DND-41 (cell line): ENCODE measurements around the gene ZNF398.

Experiments used
- ATAC-seq: fragments of 200-7000 bp; cut with Tn5 transposase; 3 replicates; pipeline ENCODE4 v1.9.1; 2021; ENCODE audit warnings: low read depth; ENCODE audit not compliant: insufficient read depth
- DNase-seq: peaks from one replicate; pipeline ENCODE4 v3.0.0-alpha.2; 2020
- H2AFZ ChIP-seq: 2 replicates; pipeline ENCODE4 v1.6.0; 2012; ENCODE audit warnings: low read depth, low read length
- H3K27ac ChIP-seq: 2 replicates; pipeline ENCODE4 v1.5.1; 2012; ENCODE audit warnings: low read length, inconsistent platforms
- H3K27me3 ChIP-seq: fragments of 200-600 bp; sonication (generic); 2 replicates; pipeline ENCODE4 v1.6.0; 2012; ENCODE audit warnings: low read length, mild to moderate bottlenecking, inconsistent platforms; ENCODE audit not compliant: insufficient read depth, poor library complexity
- H3K36me3 ChIP-seq: 2 replicates; pipeline ENCODE4 v1.5.1; 2012; ENCODE audit warnings: low read length, inconsistent platforms; ENCODE audit not compliant: insufficient read depth
- H3K4me1 ChIP-seq: 2 replicates; pipeline ENCODE4 v1.5.1; 2012; ENCODE audit warnings: mild to moderate bottlenecking, low read length; ENCODE audit not compliant: insufficient read depth
- H3K4me2 ChIP-seq: 2 replicates; pipeline ENCODE4 v1.6.0; 2012; ENCODE audit warnings: mild to moderate bottlenecking, moderate library complexity, low read length, inconsistent platforms; ENCODE audit not compliant: insufficient read depth
- H3K4me3 ChIP-seq, 2 experiments: fragments of 200-600 bp in 1 of 2; shearing (Covaris generic) in 1 of 2; 2 replicates each; pipeline ENCODE4 v1.5.1; 2012 to 2016; ENCODE audit warnings: inconsistent platforms in 2 of 2, low read length in 2 of 2, mild to moderate bottlenecking in 2 of 2, low read depth in 1 of 2, moderate library complexity in 1 of 2
- H3K79me2 ChIP-seq: 2 replicates; pipeline ENCODE4 v1.6.0; 2012; ENCODE audit warnings: low read length, inconsistent platforms; ENCODE audit not compliant: insufficient read depth
- H3K9ac ChIP-seq: 2 replicates; pipeline ENCODE4 v1.6.0; 2012; ENCODE audit warnings: low read depth, mild to moderate bottlenecking, inconsistent platforms, low read length, moderate library complexity
- H3K9me3 ChIP-seq: 2 replicates; pipeline ENCODE4 v1.5.1; 2012; ENCODE audit warnings: low read length, moderate library complexity, mild to moderate bottlenecking, inconsistent platforms; ENCODE audit not compliant: insufficient read depth, severe bottlenecking
- H4K20me1 ChIP-seq: 2 replicates; pipeline ENCODE4 v1.6.0; 2012; ENCODE audit warnings: low read length; ENCODE audit not compliant: insufficient read depth
- CTCF ChIP-seq: IDR thresholded peaks from 2 replicates; pipeline ENCODE4 v1.5.1; 2012; ENCODE audit warnings: borderline replicate concordance, low read length, moderate library complexity, mild to moderate bottlenecking; ENCODE audit not compliant: poor library complexity, severe bottlenecking; ENCODE audit errors: extremely low read depth
- EZH2 ChIP-seq: IDR thresholded peaks from 3 replicates; pipeline ENCODE4 v1.6.1; 2012; ENCODE audit warnings: borderline replicate concordance, low read depth, mild to moderate bottlenecking, moderate library complexity, low read length, inconsistent platforms; ENCODE audit not compliant: severe bottlenecking

ZNF398 gene

GRCh38 chr7:149130572-149131198 is 16.6 kb upstream of the ZNF398 start:
- H3K36me3 ChIP-seq, result peaks cover 55% of the 10 kb centered on the region
- H2AFZ ChIP-seq, result no peak overlapping the region
- H3K9me3 ChIP-seq, result peaks cover 8% of the 10 kb centered on the region
- H4K20me1 ChIP-seq, result no peaks in the 10 kb centered on the region
- DNase-seq (no peak), ATAC-seq (no peak)
- no peak overlapping the region for H3K4me3 ChIP-seq
- H3K27ac ChIP-seq, result no peak overlapping the region
- peaks cover 31% of the 10 kb centered on the region for H3K79me2 ChIP-seq
- H3K9ac ChIP-seq, result no peak overlapping the region
- H3K4me1 ChIP-seq, result peaks cover 10% of the 10 kb centered on the region
- no peaks in the 10 kb centered on the region for H3K27me3 ChIP-seq
- no peak overlapping the region for H3K4me2 ChIP-seq
- TF ChIP-seq CTCF, result no peak
- no peak for TF ChIP-seq EZH2

GRCh38 chr7:149133028-149133710 is 14.1 kb upstream of the ZNF398 start:
- no peaks in the 10 kb centered on the region for H3K27me3 ChIP-seq
- TF ChIP-seq EZH2 (no peak), CTCF (no peak)
- peaks cover 4% of the 10 kb centered on the region for H3K4me1 ChIP-seq
- H3K27ac ChIP-seq, result no peak overlapping the region
- H3K9ac ChIP-seq, result no peak overlapping the region
- no peaks in the 10 kb centered on the region for H4K20me1 ChIP-seq
- DNase-seq (no peak), ATAC-seq (no peak)
- H3K79me2 ChIP-seq, result peaks cover 9% of the 10 kb centered on the region
- peaks cover 8% of the 10 kb centered on the region for H3K9me3 ChIP-seq
- peaks cover 50% of the 10 kb centered on the region for H3K36me3 ChIP-seq
- no peak overlapping the region for H3K4me2 ChIP-seq
- H2AFZ ChIP-seq, result no peak overlapping the region
- H3K4me3 ChIP-seq, result no peak overlapping the region

GRCh38 chr7:149136118-149136517 is 11.1 kb upstream of the ZNF398 start:
- H3K9ac ChIP-seq, result no peak overlapping the region
- no peak overlapping the region for H3K27ac ChIP-seq
- no peak overlapping the region for H3K4me2 ChIP-seq
- no peaks in the 10 kb centered on the region for H3K27me3 ChIP-seq
- H3K4me1 ChIP-seq, result no peaks in the 10 kb centered on the region
- H3K79me2 ChIP-seq, result no peaks in the 10 kb centered on the region
- ATAC-seq (no peak), DNase-seq (no peak)
- no peaks in the 10 kb centered on the region for H4K20me1 ChIP-seq
- H3K4me3 ChIP-seq, result no peak overlapping the region
- TF ChIP-seq CTCF, result no peak
- TF ChIP-seq EZH2, result no peak
- peaks cover 25% of the 10 kb centered on the region for H3K36me3 ChIP-seq
- no peak overlapping the region for H2AFZ ChIP-seq
- H3K9me3 ChIP-seq, result no peaks in the 10 kb centered on the region
